Upper lobe of left lung (tissue), 6 donors: Measurements from ENCODE around the gene MFSD12. TPM values are rescaled to one million over a fixed set of nuclear protein-coding genes. Genes with fewer than 3 reads are reported as not detected.
A peak's percentile ranks its signal among the peaks of the same experiment; 100 is the strongest.

Experiments
- ATAC-seq, 2 donors: fragments of 200-7000 bp; cut with Tn5 transposase; one replicate each; pipeline ENCODE4 v1.9.1; 2022; ENCODE audit warnings: mild to moderate bottlenecking in 2 of 2, moderate library complexity in 2 of 2; ENCODE audit not compliant: low FRiP score in 2 of 2
- DNase-seq, 2 donors: peaks; one replicate each; pipeline ENCODE4 v3.0.0-alpha.2; 2019 to 2020
- H3K27ac ChIP-seq, 4 donors: fragments of 200-600 bp; sonication (generic); one replicate each; pipeline ENCODE4 v1.5.1; 2016 to 2019
- H3K27me3 ChIP-seq, 4 donors: fragments of 200-600 bp; sonication (generic); one replicate each; pipeline ENCODE4 v1.5.1; 2017 to 2019
- H3K36me3 ChIP-seq, 4 donors: fragments of 200-600 bp; sonication (generic); one replicate each; pipeline ENCODE4 v1.5.1; 2016 to 2019
- H3K4me1 ChIP-seq, 4 donors: fragments of 200-600 bp; sonication (generic); one replicate each; pipeline ENCODE4 v1.5.1; 2018 to 2019
- H3K4me3 ChIP-seq, 4 donors: fragments of 200-600 bp; sonication (generic); one replicate each; pipeline ENCODE4 v1.5.1; 2017 to 2019; ENCODE audit warnings: mild to moderate bottlenecking in 2 of 4, moderate library complexity in 1 of 4
- H3K9me3 ChIP-seq, 4 donors: fragments of 200-600 bp; sonication (generic); one replicate each; pipeline ENCODE4 v1.5.1; 2018 to 2019
- EP300 ChIP-seq, 4 donors: sonication (generic); formaldehyde crosslinking; IDR thresholded peaks; one replicate each; pipeline ENCODE4 v1.5.1; 2017; ENCODE audit warnings: antibody characterized with exemption in 4 of 4, control low read depth in 2 of 4
- POLR2A ChIP-seq, 4 donors: fragments of 450-650 bp; IDR thresholded peaks; one replicate each; pipeline ENCODE4 v1.5.1; 2016 to 2017; ENCODE audit warnings: antibody characterized with exemption in 4 of 4, mild to moderate bottlenecking in 2 of 4
- POLR2AphosphoS5 ChIP-seq, 2 donors: sonication (generic); formaldehyde crosslinking; IDR thresholded peaks; one replicate each; pipeline ENCODE4 v1.5.1; 2017; ENCODE audit warnings: antibody characterized with exemption in 2 of 2
- WGBS, 2 donors: methylation state at CpG; one replicate each; pipeline ENCODE4 v1.1.5; 2017 to 2018; 5-methylcytosine and 5-hydroxymethylcytosine counted together
- total RNA-seq, 6 donors: library from RNA; depleted of rRNA in 4 of 6; stranded (reverse); fragments of >200 nt in 4 of 6; gene quantifications; one replicate each; pipeline versions ENCODE4 v1.1.0 to v1.2.1, GENCODE V29; 2016 to 2021
- TF ChIP-seq, protein P1 (sequence below), 6 experiments: fragments of 450-650 bp in 4 of 6; fragments of 200-600 bp in 2 of 6; sonication (generic) in 2 of 6; IDR thresholded peaks; one replicate each; pipeline ENCODE4 v1.5.1; 2016 to 2019; ENCODE audit warnings: antibody characterized with exemption in 6 of 6
- donor health status: DM: no; HTN: no; CAD: no; lungs with moderate emphysema.
- donor health status: DM: no; HTN: yes; CAD: no; lungs with severe emphysema.

The MFSD12 gene
- total RNA-seq, 6 donors from 2014 or later: 44.2 to 178 (median 96.0) TPM

DNA sequence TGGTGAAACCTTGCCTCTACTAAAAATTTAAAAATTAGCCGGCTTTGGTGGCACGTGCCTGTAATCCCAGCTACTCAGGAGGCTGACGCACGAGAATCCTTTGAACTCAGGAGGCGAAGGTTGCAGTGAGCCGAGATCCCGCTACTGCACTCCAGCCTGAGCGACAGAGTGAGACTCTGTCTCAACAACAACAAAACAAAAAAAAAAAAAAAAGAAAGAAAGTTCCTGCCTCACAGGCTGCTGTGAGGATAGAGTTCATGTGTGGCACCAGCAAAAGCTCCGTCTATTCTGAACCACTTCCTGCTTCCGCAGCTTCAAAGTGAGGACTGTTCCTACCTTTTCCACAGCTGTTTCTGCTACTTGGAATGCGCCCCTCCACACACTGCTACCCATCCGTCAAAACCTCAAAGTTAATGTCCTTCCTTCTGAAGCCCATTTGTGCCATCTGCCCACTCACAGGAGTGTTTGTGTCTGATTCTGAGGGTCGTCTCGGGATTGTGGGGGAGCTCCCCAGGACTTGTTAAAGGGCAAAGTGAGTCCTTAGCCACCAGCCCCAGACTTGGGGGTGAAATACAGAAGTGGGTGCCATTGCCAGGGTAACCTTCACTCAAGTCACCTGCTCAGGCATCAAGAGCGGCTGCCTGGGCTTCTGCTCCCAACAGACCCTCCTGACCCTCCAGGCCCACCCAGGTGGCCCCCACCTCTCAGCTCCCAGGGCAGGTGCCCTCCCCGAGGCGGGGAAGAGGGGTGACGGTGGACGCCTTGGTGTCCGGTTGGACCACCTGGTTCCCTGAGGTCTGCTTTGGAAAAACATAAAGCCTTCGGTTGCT, 2.9 kb downstream of the MFSD12 start:
- no peaks in the 10 kb centered on the region for H3K27me3 ChIP-seq
- no peak for DNase-seq
- H3K9me3 ChIP-seq: no peaks in the 10 kb centered on the region
- peaks cover 0 to 3% (median 0%) of the 10 kb centered on the region in 4 donors for H3K36me3 ChIP-seq
- peaks cover 21 to 48% (median 39%) of the 10 kb centered on the region in 4 donors for H3K4me1 ChIP-seq
- WGBS, 2 donors: 66% methylated on average over 19 to 21 of the region's 21 CpGs
- no peak for TF ChIP-seq EP300 (IDR thresholded peaks at IDR 0.05)
- TF ChIP-seq, protein P1, sequence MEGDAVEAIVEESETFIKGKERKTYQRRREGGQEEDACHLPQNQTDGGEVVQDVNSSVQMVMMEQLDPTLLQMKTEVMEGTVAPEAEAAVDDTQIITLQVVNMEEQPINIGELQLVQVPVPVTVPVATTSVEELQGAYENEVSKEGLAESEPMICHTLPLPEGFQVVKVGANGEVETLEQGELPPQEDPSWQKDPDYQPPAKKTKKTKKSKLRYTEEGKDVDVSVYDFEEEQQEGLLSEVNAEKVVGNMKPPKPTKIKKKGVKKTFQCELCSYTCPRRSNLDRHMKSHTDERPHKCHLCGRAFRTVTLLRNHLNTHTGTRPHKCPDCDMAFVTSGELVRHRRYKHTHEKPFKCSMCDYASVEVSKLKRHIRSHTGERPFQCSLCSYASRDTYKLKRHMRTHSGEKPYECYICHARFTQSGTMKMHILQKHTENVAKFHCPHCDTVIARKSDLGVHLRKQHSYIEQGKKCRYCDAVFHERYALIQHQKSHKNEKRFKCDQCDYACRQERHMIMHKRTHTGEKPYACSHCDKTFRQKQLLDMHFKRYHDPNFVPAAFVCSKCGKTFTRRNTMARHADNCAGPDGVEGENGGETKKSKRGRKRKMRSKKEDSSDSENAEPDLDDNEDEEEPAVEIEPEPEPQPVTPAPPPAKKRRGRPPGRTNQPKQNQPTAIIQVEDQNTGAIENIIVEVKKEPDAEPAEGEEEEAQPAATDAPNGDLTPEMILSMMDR (IDR thresholded peaks at IDR 0.05): no peak
- no peak for TF ChIP-seq POLR2AphosphoS5 (IDR thresholded peaks at IDR 0.05)
- TF ChIP-seq POLR2A (IDR thresholded peaks at IDR 0.05): no peak
- peak overlapping the region; percentile 51 to 88 (median 86) for H3K27ac ChIP-seq
- H3K4me3 ChIP-seq: no peak overlapping the region
- no peak for ATAC-seq

DNA sequence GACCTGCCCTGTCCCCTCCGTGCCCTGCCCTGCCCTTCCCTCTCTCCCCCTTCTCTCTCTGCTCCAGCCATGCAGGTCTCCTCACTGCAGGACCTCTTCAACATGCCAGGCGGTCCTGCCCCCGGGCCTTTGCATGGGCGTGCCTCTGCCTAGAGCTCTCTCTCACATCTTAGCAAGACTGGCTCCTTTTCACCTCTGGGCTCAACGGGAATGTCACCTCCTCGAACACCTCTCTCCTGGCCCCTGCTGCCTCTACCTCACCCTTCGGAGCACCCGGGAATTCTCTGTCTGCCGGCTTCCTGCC, 5.6 kb downstream of the MFSD12 start:
- ATAC-seq: no peak
- no peak overlapping the region for H3K27ac ChIP-seq
- peaks cover 21 to 64% (median 33%) of the 10 kb centered on the region in 4 donors for H3K4me1 ChIP-seq
- H3K36me3 ChIP-seq: peaks cover 0 to 15% (median 8%) of the 10 kb centered on the region in 4 donors
- 82 to 84% methylated on average over 9 of the region's 9 CpGs for WGBS, 2 donors
- no peak overlapping the region for H3K4me3 ChIP-seq
- TF ChIP-seq POLR2AphosphoS5 (IDR thresholded peaks at IDR 0.05) (no peak), EP300 (IDR thresholded peaks at IDR 0.05) (no peak), POLR2A (IDR thresholded peaks at IDR 0.05) (no peak)
- TF ChIP-seq, protein P1 (IDR thresholded peaks at IDR 0.05): no peak
- H3K9me3 ChIP-seq: no peaks in the 10 kb centered on the region
- H3K27me3 ChIP-seq: no peaks in the 10 kb centered on the region
- DNase-seq: no peak

DNA sequence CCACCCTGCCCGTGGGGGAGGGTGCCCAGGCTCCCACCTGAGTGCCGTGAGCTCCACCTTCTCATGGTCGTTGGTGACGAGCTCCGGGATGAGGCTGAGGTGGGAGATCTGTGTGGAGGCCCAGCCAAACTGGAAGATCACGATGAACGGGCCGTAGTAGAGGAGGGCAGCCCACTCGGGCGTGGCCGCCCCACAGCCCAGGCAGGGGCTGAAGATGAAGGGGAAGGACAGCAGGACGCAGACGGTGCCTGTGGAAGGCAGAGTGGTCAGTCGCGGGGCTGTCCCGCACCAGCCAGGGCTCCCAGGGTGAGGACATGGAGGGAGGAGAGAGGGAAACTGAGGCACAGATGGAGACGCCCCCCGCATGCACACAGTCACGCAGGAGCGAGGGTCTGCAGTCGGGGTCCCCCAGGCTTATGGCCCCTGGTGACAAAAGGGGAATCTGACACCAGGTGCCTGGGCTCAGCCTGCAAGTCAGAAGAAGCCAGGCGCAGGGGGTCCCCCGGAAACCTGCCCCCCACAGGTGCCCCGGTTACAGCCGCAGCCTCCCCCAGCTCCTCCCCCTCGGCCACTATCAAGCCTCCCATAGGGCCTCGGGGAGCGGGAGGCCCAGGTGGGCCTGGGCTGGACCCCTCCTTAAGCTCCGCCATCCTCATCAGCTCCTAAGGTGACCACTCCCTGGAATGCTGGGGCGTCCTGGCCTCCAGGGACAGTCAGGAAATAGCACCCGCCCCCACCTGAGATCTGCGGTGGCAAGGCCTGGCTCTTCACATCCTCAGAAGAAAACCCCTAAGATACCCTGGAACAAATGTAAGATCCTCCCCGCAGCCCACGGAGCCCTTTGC, 6.2 kb downstream of the MFSD12 start:
- ATAC-seq (no peak), DNase-seq (no peak)
- H3K4me1 ChIP-seq: peaks cover 19 to 58% (median 28%) of the 10 kb centered on the region in 4 donors
- no peaks in the 10 kb centered on the region for H3K27me3 ChIP-seq
- H3K9me3 ChIP-seq: no peaks in the 10 kb centered on the region
- no peak overlapping the region for H3K4me3 ChIP-seq
- TF ChIP-seq POLR2AphosphoS5 (IDR thresholded peaks at IDR 0.05) (no peak), POLR2A (IDR thresholded peaks at IDR 0.05) (no peak), EP300 (IDR thresholded peaks at IDR 0.05) (no peak)
- TF ChIP-seq, protein P1 (IDR thresholded peaks at IDR 0.05): no peak
- 90 to 93% methylated on average over 29 to 30 of the region's 34 CpGs for WGBS, 2 donors
- peaks cover 0 to 20% (median 11%) of the 10 kb centered on the region in 4 donors for H3K36me3 ChIP-seq
- no peak overlapping the region for H3K27ac ChIP-seq

DNA sequence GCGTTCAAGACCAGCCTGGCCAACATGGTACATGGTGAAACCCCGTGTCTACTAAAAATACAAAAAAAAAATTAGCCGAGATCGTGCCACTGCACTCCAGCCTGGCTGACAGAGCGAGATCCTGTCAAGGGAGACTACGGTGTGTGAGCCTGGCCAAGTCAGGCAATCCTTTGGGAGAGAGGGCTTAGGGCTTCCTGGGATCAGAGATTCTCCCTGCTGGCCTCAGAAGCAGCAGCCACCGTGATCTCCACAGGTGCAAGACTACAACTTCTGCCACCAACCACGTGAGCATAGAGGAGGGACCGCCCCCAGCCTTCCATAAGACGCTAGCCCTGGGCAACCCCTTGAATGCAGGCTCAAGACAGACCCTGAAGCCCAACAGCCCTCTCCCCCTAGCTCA, 7.6 kb downstream of the MFSD12 start:
- H3K36me3 ChIP-seq: peaks cover 0 to 26% (median 19%) of the 10 kb centered on the region in 4 donors
- no peak overlapping the region for H3K4me3 ChIP-seq
- WGBS, 2 donors: 86 to 94% methylated on average over 6 to 10 of the region's 10 CpGs
- ATAC-seq (no peak), DNase-seq (no peak)
- TF ChIP-seq, protein P1 (IDR thresholded peaks at IDR 0.05): no peak
- no peak for TF ChIP-seq EP300 (IDR thresholded peaks at IDR 0.05)
- no peak for TF ChIP-seq POLR2AphosphoS5 (IDR thresholded peaks at IDR 0.05)
- TF ChIP-seq POLR2A (IDR thresholded peaks at IDR 0.05): no peak
- no peak overlapping the region for H3K27ac ChIP-seq
- peaks cover 9 to 49% (median 14%) of the 10 kb centered on the region in 4 donors for H3K4me1 ChIP-seq
- no peaks in the 10 kb centered on the region for H3K27me3 ChIP-seq
- H3K9me3 ChIP-seq: no peaks in the 10 kb centered on the region
